Epithelial cell of umbilical artery (primary cell): ENCODE data around the gene GUCY2F. TPM values are rescaled to one million over a fixed set of nuclear protein-coding genes. Genes with fewer than 3 reads are reported as not detected.

Source experiments
- total RNA-seq: library from RNA; depleted of rRNA; stranded (reverse); fragments of >200 nt; gene quantifications from 2 replicates; pipeline ENCODE4 v1.2.3, GENCODE V29; 2014

GUCY2F gene
- total RNA-seq = not detected in 2 replicates

GRCh38 chrX:109481986-109482385 lies at the start of gene GUCY2F:
GUCY2F (minus strand) TSS chrX:109482086; CDS start chrX:109475936, 6,150 bp downstream.

Other genes starting within 250 kb of the GUCY2F start
- 7.1 and 8.1 TPM in 2 replicates for gene NXT2, start 54.8 kb upstream of the GUCY2F start, total RNA-seq
- not detected in 2 replicates for gene KCNE5, start 143.1 kb upstream of the GUCY2F start, total RNA-seq